Type B pancreatic cell (in vitro differentiated cells): ENCODE measurements around the gene KCNH8. TPM values are rescaled to one million over a fixed set of nuclear protein-coding genes. Genes with fewer than 3 reads are reported as not detected.
A peak's percentile ranks its signal among the peaks of the same experiment; 100 is the strongest.

Experiments
- DNase-seq: peaks from one replicate; pipeline ENCODE4 v3.0.0; 2021; ENCODE audit warnings: mixed read lengths; ENCODE audit not compliant: unreplicated experiment; ENCODE audit errors: extremely low spot score
- H3K27ac Mint-ChIP-seq: 2 replicates; pipeline ENCODE4 v1.8.0; 2021; ENCODE audit warnings: mild to moderate bottlenecking, mixed read lengths
- H3K27me3 Mint-ChIP-seq: 2 replicates; pipeline ENCODE4 v1.8.0; 2021; ENCODE audit warnings: mixed read lengths
- H3K36me3 Mint-ChIP-seq: 2 replicates; pipeline ENCODE4 v1.8.0; 2021; ENCODE audit warnings: mixed read lengths
- H3K4me1 Mint-ChIP-seq: one replicate; pipeline ENCODE4 v1.8.0; 2021; ENCODE audit warnings: mixed read lengths; ENCODE audit not compliant: unreplicated experiment
- H3K4me3 Mint-ChIP-seq: 2 replicates; pipeline ENCODE4 v1.8.0; 2021; ENCODE audit warnings: mild to moderate bottlenecking, mixed read lengths
- H3K9me3 Mint-ChIP-seq: 2 replicates; pipeline ENCODE4 v1.8.0; 2021; ENCODE audit warnings: mixed read lengths
- total RNA-seq: library from RNA; stranded (reverse); gene quantifications from 2 replicates; pipeline ENCODE4 v1.2.1, GENCODE V29; 2021; ENCODE audit warnings: low replicate concordance
- TF ChIP-seq, protein P1 (sequence below): fragments of 200-600 bp; sonication (generic); conservative IDR thresholded peaks from 2 replicates; pipeline ENCODE4 v1.5.0; 2021; ENCODE audit warnings: antibody characterized with exemption, mild to moderate bottlenecking

Gene KCNH8
- total RNA-seq, 1 donor from 2014 or later, result 1.2 TPM

DNA sequence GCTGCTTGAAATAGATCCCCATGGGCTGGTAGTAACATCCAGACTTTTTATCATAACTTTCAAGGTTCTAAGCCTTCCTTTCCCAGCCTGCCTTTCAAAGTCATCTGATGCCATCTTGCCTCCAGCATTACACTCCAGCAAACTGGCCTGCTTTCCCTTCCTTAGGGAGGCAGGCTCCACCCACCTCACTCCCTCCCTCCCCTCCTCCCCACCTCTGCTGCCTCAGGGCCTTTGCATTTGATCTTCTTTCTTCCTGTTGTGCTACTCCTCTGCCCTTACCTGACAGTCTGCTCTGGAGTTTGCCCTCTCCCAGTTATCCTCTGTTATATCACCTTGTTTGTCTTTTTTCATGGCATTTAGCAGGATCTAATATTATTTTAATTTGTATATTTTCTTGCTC, 319.5 kb downstream of the KCNH8 start:
- Mint-ChIP-seq H3K4me1 (no peaks in the 10 kb centered on the region), H3K27me3 (no peaks in the 10 kb centered on the region), H3K36me3 (no peaks in the 10 kb centered on the region), H3K27ac (peak overlapping the region; percentile 23), H3K9me3 (no peaks in the 10 kb centered on the region), H3K4me3 (no peak overlapping the region)
- TF ChIP-seq, protein P1, sequence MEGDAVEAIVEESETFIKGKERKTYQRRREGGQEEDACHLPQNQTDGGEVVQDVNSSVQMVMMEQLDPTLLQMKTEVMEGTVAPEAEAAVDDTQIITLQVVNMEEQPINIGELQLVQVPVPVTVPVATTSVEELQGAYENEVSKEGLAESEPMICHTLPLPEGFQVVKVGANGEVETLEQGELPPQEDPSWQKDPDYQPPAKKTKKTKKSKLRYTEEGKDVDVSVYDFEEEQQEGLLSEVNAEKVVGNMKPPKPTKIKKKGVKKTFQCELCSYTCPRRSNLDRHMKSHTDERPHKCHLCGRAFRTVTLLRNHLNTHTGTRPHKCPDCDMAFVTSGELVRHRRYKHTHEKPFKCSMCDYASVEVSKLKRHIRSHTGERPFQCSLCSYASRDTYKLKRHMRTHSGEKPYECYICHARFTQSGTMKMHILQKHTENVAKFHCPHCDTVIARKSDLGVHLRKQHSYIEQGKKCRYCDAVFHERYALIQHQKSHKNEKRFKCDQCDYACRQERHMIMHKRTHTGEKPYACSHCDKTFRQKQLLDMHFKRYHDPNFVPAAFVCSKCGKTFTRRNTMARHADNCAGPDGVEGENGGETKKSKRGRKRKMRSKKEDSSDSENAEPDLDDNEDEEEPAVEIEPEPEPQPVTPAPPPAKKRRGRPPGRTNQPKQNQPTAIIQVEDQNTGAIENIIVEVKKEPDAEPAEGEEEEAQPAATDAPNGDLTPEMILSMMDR, result no peak
- DNase-seq, result no peak

DNA sequence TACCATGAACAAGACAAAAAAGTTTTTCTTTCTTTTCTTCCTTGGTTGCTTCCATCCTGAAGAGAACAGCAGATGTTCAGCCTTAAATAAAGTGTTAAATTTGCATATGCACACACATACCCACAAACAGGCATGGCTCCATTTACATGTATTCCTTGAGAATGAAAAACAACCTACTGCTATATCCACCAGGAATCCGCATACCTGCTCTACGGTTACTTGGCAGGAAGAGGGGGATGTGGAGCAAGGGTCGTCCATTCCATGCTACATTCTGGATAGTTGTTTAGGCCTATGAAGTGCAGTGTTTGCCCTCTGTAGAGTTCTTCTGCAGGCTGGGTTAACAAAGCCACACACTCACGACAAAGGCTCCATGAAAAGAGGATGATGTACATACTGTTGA, 322.8 kb downstream of the KCNH8 start:
- Mint-ChIP-seq H3K4me1 (no peaks in the 10 kb centered on the region), H3K27ac (no peak overlapping the region), H3K4me3 (no peak overlapping the region), H3K27me3 (no peaks in the 10 kb centered on the region), H3K36me3 (no peaks in the 10 kb centered on the region), H3K9me3 (no peaks in the 10 kb centered on the region)
- DNase-seq, result no peak
- TF ChIP-seq, protein P1, result no peak

DNA sequence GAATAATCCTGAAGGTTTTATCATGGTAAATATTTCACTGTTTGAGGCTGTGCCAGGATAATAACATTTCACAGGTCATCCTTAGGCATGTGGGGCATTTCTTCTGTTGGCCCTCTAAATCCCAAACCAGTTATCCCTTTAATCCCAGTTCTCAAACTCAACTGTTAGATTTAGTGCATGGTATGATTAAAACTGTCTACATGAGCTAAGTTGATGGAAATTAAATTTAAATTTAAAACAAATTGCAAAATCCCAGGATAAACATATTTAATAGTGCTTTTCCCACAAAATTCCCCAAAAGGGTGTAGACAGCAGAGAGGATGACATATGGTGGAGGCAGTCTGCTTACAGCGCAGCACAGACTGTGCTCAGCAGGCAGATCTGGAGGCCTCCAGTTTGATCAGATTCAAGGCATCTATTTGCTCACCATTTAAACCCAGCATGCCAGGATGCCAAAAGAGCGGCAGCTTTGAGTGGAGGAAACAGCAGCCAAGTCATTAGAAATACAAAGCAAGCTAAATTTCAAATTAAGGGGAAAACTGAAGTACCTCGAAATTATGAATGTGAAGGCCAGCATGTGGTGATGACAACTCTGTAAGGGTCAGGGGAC, 325.8 kb downstream of the KCNH8 start:
- no peaks in the 10 kb centered on the region for H3K27me3 Mint-ChIP-seq
- TF ChIP-seq, protein P1, result no peak
- no peak overlapping the region for H3K4me3 Mint-ChIP-seq
- H3K36me3 Mint-ChIP-seq, result no peaks in the 10 kb centered on the region
- peaks cover 4% of the 10 kb centered on the region for H3K9me3 Mint-ChIP-seq
- DNase-seq, result no peak
- no peaks in the 10 kb centered on the region for H3K4me1 Mint-ChIP-seq
- H3K27ac Mint-ChIP-seq, result no peak overlapping the region

DNA sequence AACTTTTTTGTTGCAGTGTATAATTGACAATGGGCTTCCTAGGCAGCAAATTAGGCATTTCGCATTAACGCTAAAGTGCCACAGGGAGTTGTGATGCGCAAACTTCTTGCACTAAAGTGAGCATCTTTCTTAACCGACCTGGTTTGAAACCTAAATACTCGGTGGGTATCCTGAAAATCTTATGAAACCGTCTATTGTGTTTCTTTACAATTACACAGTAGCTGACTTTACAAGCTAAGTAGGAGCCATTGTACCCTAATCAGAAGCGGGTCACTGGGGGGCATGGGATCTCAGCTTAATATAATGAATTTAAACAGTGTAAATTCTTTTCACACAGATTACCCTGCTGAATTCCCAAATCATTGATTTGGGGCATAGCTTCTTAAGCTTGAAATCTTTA, 328.0 kb downstream of the KCNH8 start:
- H3K27ac Mint-ChIP-seq, result no peak overlapping the region
- H3K27me3 Mint-ChIP-seq, result no peaks in the 10 kb centered on the region
- no peak overlapping the region for H3K4me3 Mint-ChIP-seq
- peaks cover 4% of the 10 kb centered on the region for H3K9me3 Mint-ChIP-seq
- no peak for DNase-seq
- no peaks in the 10 kb centered on the region for H3K4me1 Mint-ChIP-seq
- H3K36me3 Mint-ChIP-seq, result no peaks in the 10 kb centered on the region
- TF ChIP-seq, protein P1, result no peak

DNA sequence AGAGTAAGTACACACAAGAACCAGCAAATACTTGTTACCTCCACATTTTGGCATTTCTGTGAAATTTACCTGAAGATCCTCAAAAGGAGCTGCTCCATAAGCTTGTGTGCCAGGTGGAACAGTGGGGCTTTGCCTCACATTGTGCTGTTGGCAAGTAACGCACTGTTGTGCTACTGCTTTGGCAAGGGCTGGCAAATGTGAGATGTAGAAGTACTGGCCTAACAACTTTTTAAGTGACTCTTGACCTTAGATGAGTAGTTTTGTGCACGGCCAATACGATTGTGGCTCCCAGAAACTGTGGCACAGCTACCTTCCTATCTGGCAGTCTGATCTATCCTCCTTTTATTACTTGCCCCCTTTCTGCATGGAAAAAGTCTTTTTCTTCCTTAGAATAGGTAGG, 337.0 kb downstream of the KCNH8 start:
- Mint-ChIP-seq H3K4me3 (no peak overlapping the region), H3K36me3 (no peaks in the 10 kb centered on the region), H3K4me1 (peaks cover 8% of the 10 kb centered on the region), H3K27ac (no peak overlapping the region), H3K9me3 (no peaks in the 10 kb centered on the region), H3K27me3 (no peaks in the 10 kb centered on the region)
- TF ChIP-seq, protein P1, result no peak
- no peak for DNase-seq

DNA sequence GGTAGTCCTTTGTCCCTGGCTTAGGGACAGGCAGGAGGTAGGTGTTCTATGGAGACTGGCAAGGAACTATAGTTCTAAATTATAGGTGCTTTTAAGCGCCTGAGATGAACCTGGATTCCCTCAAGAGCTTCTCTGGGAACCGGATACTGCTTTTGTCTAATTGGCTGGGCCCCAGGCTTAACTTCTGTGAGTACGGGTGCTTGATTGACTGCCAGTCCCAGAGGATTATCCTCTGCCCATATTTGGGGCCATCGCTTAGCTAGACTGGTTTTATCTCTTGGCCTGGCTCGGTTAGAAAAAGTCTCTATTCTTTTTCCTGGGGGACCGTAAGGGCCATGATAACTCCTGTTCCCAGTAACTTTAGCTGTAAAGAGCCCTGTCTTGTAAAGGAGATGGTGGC, 339.1 kb downstream of the KCNH8 start:
- Mint-ChIP-seq H3K4me3 (no peak overlapping the region), H3K9me3 (no peaks in the 10 kb centered on the region), H3K27ac (no peak overlapping the region), H3K4me1 (peaks cover 8% of the 10 kb centered on the region), H3K36me3 (no peaks in the 10 kb centered on the region), H3K27me3 (no peaks in the 10 kb centered on the region)
- DNase-seq, result no peak
- TF ChIP-seq, protein P1, result no peak
